GM21529 (cell line): ENCODE results near the gene ADI1.

ENCODE experiments used
- ATAC-seq: cut with Tn5 transposase; IDR thresholded peaks from one replicate; pipeline ENCODE4 v1.9.1; 2021; ENCODE audit not compliant: unreplicated experiment

Gene ADI1, protein sequence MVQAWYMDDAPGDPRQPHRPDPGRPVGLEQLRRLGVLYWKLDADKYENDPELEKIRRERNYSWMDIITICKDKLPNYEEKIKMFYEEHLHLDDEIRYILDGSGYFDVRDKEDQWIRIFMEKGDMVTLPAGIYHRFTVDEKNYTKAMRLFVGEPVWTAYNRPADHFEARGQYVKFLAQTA

GRCh38 chr2:3519255-3520205, at the start of gene ADI1:
Gene ADI1 (minus strand): TSS chr2:3519531. CDS start chr2:3519487, 44 bp downstream.
- ATAC-seq, result peak; percentile 64

DNA sequence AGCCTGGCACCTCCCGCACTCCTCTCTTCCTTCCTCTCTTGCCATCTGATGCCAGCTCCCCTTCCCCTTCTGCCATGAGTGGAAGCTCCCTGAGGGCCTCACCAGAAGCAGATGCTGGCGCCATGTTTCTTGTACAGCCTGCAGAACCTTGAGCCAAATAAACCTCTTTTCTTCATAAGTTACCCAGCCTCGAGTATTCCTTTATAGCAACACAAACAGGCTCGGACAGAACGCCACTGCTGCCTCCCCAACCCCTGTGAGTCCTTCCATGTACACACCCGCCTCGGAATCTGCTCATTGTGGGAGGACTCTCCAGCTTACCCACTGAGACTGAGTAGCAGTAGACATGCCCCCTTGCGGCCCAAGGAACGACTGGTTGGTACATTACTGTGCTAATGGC, 47.5 kb upstream of the ADI1 start:
- no peak for ATAC-seq

DNA sequence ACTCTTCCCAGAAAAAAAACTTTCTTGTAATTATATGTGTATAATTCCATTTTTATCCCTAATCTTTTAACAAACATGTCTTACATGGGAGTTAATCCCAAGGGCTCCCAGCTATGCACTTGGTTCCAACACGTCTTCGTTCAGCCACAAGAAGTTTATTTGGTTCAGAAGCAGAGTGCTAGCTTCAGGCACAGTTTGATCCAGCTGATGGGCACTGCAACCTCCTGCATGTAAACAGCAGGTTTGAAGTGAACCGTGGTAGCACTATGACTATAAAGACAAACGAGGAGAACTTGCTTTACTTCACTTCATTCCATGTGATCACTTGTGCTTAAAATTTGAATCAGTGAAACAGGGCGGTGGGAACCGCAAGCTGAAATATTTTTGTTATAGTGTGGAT, 45.8 kb upstream of the ADI1 start:
- no peak for ATAC-seq

DNA sequence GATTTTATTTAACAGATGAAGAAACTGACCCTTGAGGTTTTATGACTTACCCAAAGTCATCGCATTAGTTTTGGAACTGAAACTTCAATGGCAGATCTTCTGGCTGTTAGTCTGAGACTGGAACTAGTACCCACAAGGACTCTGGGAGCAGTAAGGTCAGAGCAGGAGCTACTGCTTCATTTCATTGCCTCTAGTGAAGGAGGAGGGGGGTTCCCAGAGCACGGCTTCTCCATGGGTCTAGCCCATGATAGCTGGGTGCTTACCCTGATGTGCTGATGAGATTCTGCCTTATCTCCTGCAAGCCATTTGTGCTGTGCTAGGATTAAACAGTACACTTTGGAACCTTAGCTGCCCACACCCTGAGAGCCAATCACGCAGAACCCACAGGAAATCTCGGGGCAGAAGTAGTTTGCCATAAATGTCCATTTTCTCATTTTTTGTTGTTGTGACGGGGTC, 44.2 kb upstream of the ADI1 start:
- ATAC-seq, result peak; percentile 46

DNA sequence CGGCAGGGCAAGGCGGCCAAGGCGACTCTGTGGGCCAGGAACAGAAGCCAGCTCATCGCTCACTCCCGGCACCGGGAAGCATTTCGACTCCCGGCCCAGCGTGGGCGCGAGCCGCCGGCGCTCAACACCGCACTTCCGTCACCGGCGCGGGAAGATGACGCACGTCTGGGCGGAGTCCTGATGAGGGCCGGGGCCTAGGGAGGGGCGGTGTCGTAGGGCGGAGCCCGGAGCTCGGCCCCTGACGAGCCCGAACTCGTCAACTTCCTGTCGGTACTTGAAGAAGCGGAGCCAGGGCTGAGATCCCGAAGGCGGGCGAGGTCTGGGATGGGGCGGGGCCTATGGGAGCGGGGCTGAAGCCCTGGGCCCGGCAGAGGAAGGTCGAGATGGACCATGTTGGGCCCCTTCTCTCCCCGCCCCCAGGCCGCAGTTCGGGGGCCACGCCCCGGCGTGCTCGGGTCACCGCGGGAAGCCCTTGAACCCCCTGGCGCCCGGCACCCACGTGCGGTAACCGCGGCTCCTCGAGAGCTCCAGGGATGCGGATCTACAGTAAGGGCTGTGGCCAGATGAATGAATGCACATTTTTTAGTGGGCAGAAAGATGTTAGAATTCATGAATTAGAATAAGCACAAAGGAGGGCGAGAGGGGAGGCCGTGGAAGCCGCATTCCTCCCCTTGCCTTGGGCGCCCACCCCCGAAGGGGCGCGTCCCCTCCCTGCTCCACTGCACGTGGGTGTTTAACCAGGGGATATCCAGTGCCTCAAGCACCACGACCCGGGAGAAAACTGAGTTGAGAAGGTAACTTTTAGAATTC, 39.1 kb upstream of the ADI1 start, which contains the start of gene RNASEH1:
Gene RNASEH1 (minus strand): TSS at position 129 of the 810 bp plus-strand sequence. CDS start 73 bp downstream, at position 56.
- ATAC-seq, result peak; percentile 95

GRCh38 chr2:3557639-3558204, 38.4 kb upstream of the ADI1 start:
- peak; percentile 21 for ATAC-seq

DNA sequence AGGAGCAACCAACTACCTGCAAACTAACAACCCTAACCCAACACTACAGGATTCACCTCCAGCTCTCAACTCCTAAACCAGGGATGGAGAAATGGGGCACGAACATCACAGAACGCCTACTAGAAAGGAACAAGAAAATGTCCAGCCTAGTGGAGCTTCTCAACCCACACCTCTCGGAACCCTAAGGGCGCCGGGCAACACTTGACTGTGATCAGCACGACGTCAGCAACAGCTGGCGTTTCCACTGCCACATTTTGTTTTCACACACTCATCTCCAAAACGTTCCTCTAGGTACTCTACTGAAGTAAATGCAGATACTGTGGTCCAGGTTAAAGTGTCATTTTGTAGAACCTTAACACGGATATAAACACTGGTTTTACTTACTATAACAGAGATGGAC, 34.6 kb upstream of the ADI1 start:
- ATAC-seq, result no peak

DNA sequence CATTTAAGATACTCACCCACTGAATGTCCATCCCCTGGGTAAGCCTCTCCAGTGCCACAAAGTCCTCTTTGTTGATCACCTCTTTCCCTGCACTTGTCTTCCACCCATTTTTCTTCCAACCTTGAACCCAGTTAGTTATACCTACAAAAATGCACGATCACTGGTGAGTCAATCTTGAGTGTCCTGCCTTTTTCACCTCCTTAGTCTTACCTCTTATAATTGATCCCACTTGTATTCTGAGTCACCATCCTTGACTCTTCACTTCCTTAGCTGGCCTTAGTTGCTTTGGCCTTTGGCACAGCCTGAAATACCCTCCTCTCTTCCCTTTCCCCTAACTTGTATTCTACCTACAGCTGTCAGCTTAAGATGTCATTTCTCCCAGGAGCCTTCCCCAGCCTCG, 28.6 kb upstream of the ADI1 start:
- ATAC-seq, result no peak

DNA sequence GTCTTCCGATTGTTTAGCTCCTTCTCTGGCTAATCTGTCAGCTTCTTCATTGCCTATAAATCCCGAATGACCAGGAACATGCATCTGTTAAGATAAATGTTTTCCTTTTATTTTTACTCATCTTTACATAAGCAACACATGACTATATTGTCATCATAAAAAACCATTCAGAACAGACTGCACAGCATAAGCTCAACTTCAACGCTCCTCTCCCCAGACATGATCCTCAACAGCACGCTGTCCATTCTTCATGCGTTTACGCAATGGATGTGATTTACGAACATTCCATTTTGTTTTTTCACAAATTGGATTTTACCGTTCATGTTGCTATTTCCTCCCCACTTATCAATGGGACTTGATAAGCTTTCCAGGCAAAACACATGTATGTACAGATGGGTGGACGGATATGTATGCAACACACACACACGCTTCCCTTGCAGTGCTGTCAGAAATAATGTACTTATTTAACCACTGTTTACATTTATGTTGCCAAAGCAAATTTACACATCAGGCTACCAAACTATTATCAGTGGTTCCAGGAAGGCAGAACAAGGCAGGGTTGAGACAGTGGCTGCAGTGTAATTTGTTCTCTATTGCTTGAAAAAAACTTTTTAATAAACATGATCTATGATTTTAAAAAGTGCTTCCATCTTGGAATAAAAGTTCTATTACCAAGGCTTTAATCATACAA, 26.6 kb upstream of the ADI1 start:
- no peak for ATAC-seq

DNA sequence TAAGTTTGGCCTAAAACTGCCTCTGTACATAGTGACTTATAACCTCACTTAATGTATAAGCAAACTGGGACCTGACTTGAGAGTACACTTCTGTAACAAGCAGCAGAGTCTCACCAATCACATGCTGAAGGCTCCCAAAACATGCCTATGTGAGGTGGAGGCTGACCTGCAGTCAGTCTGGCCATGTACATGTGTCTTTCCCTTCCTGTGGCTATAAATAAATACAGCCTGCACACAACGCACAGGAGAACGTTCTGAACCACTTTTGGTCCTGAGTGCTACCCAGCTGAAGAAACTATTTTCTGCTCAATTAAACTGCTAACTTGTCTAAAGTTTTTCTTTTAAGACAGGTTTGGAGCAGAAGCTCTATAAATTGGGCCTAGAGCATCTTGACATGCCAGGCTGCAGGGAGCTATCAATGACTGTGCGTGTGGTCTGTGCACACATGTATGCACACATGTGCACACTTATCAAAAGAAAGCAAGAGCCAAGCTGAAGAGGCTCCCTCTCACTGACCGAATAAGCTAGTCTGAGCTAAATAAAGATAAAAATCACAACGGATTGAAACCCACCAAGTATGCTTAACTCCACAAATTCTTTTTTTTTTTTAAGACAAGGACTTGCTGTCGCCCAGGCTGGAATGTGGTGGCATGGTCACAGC, 23.8 kb upstream of the ADI1 start:
- ATAC-seq, result no peak

DNA sequence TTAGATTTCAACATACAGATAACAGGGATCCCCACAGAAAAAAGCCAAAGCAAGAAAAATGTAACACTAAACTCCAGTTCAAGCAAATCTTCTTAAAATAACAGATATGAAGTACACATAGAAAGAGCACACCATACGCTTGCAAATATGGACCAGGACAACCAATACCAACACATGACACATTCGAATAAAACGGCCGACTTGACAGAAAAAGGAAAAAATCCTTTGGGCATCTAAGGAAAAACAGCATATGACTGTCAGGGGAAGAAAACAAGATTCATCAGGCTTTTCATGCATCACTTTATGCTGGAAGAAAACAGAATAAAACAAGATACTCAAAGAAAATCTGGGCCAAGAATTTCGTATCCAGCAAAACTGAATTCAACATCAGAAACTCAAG, 22.8 kb upstream of the ADI1 start:
- ATAC-seq, result no peak

GRCh38 chr2:3539836-3540235, 20.5 kb upstream of the ADI1 start:
- ATAC-seq, result no peak

DNA sequence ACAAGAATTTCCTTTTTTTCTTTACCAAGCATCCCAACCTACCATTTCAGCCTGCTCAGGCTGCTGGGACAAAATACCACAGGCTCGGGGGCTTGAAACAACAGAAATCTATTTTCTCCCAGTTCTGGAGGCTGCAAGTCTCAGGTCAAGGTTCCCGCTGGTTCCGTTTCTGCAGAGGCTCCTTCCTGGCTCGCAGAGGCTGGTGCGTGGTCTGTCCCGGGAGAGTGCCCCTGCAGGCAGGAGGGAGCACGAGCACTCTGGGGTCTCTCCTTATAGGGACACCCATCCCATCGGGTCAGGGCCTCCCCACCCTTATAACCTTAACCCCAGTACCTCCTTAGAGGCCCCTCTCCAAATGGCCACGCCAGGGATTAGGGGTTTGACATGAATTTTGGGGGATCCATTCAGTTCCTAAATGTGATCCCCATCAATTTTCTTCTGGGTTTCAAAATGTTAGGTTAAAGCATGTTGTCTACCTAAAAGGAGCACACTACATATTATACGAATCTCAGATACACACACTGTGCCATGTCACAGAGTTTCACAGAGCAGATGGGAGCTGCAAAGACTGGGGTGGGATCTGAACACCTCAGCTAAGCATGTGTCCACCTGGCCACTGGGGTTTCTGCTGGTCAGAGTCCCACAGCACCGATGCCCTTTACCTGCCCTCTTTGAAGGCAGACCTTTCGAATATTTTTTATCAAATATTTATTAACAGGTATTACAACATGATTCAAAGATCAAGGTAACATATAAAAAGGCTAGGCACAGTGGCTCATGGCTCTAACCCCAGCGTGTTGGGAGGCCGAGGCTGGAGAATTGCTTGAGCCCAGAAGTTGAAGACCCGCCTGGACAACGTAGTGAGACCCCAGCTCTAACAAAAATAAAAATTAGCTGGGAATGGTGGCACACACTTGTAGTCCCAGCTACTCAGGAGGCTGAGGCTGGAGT, 17.6 kb upstream of the ADI1 start:
- ATAC-seq, result peak; percentile 78

- ATAC-seq, result peak; percentile 68
Observed at GRCh38 chr2:3535794-3536681, 16.7 kb upstream of the ADI1 start.

DNA sequence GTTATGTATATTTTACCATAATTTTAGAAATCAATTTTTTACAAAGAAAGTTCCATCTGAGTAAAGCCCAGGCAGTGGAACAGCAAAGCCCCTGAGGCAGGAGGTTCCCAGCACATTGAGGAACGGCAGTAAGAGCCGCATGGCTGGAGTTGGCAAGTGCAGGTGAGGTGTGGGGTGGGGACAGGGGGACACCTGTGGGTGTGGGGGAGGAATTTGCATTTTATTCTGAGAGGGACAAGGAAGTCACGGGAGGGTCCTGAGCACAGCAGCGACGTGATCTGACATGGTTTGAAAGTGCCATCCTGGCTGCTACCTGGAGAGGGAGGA, 16.1 kb upstream of the ADI1 start:
- no peak for ATAC-seq

DNA sequence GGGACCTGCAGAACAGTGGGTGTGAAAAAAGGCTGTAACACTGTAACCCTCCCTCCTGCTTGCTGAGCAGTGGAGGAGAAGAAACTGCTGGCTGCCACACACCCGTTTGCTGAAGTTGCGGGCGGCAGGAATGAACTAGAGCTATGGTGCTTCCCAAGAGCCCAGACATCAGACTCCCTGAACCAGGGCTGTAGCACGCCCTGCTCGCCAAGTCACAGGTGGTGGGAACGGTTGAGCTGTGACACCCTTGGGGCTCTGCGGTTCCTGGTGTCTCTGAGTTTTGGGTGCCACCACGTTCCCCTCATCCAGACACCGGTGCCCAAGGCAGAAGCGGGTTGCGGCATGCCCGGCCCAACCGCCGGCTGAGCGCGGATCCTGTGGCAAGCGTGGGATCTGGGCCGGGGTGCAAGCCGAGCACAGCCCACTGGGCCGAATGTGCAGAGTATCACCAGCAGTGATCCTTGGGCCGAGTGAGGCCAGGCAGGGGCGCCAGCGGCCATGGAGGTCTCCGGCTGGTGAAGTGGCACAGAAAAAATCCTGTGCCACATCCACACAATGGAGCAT, 15.0 kb upstream of the ADI1 start:
- no peak for ATAC-seq

GRCh38 chr2:3533836-3534235, 14.5 kb upstream of the ADI1 start:
- no peak for ATAC-seq

DNA sequence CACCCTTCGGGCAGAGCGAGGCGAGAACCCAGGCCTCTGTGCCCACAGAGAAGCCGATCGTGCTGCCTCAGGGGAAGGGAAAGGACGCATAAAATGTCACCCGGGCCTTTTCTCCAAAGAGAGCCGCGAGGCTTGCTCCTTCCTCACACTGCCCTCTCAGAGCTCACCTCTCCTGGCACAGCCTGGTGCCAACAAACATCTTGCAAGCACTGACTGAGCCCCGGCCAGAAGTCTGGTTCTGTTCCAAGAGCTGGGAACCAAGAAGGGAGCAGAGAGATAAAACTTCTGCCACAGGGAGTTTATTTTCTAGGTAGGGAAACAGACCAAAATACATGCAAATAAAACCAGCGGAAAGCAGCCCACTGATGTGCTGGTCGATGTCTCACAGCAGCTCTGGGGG, 13.6 kb upstream of the ADI1 start:
- ATAC-seq, result no peak
